Epithelial cell of proximal tubule (primary cell): ENCODE results near the gene RPL41. TPM values are rescaled to one million over a fixed set of nuclear protein-coding genes. Genes with fewer than 3 reads are reported as not detected.
"Not testable (repeated sequence)": the region's sequence is repeated elsewhere in the genome, so short reads cannot be mapped to it uniquely, and the experiment has no call there.

Experiments
- DNase-seq: peaks from one replicate; pipeline ENCODE4 v3.0.0-alpha.2; 2011; ENCODE audit warnings: low read depth
- H3K4me3 ChIP-seq: 2 replicates; pipeline ENCODE4 v1.5.1; 2011; ENCODE audit warnings: low read depth, mild to moderate bottlenecking, low read length
- CTCF ChIP-seq: conservative IDR thresholded peaks from 2 replicates; pipeline ENCODE4 v1.5.1; 2012; ENCODE audit warnings: low read depth, mild to moderate bottlenecking, low read length
- total RNA-seq: library from RNA; depleted of rRNA; stranded (reverse); fragments of >200 nt; gene quantifications from 2 replicates; pipeline ENCODE4 v1.2.3, GENCODE V29; 2015

The RPL41 gene
- 3,901 and 5,792 TPM in 2 replicates for total RNA-seq

- DNase-seq = peak; percentile 77
- TF ChIP-seq CTCF = no peak
- H3K4me3 ChIP-seq = peak within 1 kb of the TSS; percentile 73
Observed at GRCh38 chr12:56116267-56117081, at the start of gene RPL41. Gene RPL41 (plus strand): TSS chr12:56116633.

GRCh38 chr12:56071648-56072047 lies 44.8 kb upstream of the RPL41 start:
- no peak for TF ChIP-seq CTCF
- no peak for DNase-seq
- H3K4me3 ChIP-seq = no peak overlapping the region

GRCh38 chr12:56074396-56074795 lies 42.0 kb upstream of the RPL41 start:
- no peak for TF ChIP-seq CTCF
- no peak for DNase-seq
- H3K4me3 ChIP-seq = no peak overlapping the region

- not testable (repeated sequence) for DNase-seq, H3K4me3 ChIP-seq
Observed at GRCh38 chr12:56077966-56078365, 38.5 kb upstream of the RPL41 start.

- TF ChIP-seq CTCF = no peak
- DNase-seq = no peak
- H3K4me3 ChIP-seq = no peak overlapping the region
Observed at GRCh38 chr12:56078427-56078826, 38.0 kb upstream of the RPL41 start.

GRCh38 chr12:56078931-56079722 lies 37.3 kb upstream of the RPL41 start:
- no peak for DNase-seq
- TF ChIP-seq CTCF = peak; percentile 77
- peak overlapping the region; percentile 85 for H3K4me3 ChIP-seq

GRCh38 chr12:56079723-56080555 lies 36.5 kb upstream of the RPL41 start, which contains the start of gene ERBB3:
Gene ERBB3 (plus strand): TSS chr12:56080165. CDS start chr12:56080301, 136 bp downstream.
- DNase-seq = no peak
- peak within 1 kb of the TSS; percentile 85 for H3K4me3 ChIP-seq
- no peak for TF ChIP-seq CTCF
